GM19025 (cell line): ENCODE data around the gene GZMM.

Experiments used
- ATAC-seq: cut with Tn5 transposase; IDR thresholded peaks from one replicate; pipeline ENCODE4 v1.9.1; 2021; ENCODE audit warnings: mild to moderate bottlenecking, low read depth, moderate library complexity; ENCODE audit not compliant: unreplicated experiment

The GZMM gene

GRCh38 chr19:533364-534058 lies 10.3 kb upstream of the GZMM start:
- ATAC-seq = no peak

DNA sequence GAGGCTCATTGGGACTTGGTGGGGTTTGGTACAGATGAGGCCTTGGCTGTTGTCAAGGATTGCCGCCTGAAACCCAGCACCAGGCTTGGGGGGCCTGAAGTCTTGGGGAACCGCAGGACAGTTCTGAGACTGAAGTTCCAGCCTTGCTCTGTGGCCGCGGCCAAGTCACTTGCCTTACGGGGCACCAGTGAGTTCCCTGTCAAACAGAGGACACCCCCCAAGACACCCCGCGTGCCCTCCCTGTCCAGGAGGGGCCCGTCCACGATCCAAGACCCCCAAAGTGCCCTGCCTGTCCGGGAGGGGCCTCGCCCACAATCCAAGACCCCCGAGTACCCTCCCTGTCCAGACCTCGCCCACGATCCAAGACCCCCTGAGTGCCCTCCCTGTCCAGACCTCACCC lies 9.8 kb upstream of the GZMM start:
- ATAC-seq = no peak

DNA sequence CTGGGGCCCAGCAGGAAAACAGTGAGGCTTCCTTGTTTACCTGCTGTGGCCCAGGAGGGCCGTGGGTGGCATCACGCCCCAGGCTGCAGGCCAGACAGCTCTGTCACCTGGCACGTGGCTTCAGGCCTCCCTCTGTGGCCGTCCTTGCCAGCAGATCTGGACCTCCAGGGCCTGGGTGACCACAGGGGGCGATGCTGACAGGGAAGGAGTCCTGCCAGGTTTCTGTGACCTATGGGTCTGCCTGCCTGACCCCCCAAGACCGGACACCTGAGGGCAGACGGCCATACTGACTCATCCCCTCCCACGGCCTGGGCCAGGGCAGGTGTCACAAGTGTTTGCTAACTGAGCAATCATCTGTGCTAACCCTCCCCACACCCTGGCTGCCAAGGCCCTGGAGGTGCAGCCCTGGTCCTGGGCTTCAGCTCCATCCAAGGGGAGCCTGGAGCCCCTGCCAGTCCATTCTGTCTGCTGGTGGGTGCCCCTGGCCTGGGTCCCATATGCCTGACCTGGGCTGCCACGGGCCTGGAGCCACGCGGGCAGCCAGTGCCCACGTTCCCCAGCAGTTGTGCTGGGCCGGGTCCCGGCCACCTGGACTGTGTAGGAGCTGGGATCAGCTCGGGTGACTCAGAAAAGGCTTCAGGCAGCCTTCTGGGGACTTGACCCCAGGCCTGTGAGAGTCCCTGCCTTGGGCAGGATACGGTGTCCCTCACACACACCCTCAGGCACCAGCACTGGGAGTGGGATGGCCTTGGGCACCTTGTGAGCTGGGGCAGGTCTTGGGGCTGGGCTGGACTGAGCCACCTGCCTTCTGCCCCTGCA lies 8.6 kb upstream of the GZMM start:
- ATAC-seq = no peak

- no peak for ATAC-seq
Measured at GRCh38 chr19:536031-536880, 7.6 kb upstream of the GZMM start.

- no peak for ATAC-seq
Measured at GRCh38 chr19:536881-537404, 6.9 kb upstream of the GZMM start.

- ATAC-seq = no peak
Measured at GRCh38 chr19:538641-539428, 5.0 kb upstream of the GZMM start.

GRCh38 chr19:539429-540030 lies 4.3 kb upstream of the GZMM start:
- no peak for ATAC-seq

DNA sequence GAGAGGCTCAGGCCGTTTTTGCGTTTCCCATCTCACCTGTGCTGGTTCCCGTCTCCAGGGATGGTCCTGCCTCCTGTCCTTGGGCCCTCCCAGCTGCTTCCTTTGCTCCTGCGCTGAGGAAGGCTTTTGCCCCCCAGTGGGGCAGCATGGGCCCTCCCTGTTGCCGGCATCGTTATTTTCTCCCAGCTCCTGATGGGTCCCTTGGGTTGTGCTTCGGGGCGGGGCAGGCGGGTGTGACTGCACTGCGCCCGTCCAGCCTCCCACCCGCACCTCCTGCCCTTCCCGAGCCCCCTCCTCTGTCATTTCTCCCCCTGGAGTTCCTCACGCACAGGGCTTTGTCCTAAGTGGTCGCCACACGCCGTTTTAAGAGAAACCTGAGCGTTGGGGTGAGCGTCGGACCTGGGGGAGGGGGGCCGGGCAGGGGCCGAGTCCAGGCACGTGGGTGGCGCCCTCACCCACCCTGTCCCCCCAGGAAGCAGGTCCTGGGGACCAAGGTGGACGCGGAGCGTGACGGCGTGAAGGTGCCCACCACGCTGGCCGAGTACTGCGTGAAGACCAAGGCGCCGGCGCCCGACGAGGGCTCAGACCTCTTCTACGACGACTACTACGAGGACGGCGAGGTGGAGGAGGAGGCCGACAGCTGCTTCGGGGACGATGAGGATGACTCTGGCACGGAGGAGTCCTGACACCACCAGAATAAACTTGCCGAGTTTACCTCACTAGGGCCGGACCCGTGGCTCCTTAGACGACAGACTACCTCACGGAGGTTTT lies 2.8 kb upstream of the GZMM start:
- ATAC-seq = no peak

DNA sequence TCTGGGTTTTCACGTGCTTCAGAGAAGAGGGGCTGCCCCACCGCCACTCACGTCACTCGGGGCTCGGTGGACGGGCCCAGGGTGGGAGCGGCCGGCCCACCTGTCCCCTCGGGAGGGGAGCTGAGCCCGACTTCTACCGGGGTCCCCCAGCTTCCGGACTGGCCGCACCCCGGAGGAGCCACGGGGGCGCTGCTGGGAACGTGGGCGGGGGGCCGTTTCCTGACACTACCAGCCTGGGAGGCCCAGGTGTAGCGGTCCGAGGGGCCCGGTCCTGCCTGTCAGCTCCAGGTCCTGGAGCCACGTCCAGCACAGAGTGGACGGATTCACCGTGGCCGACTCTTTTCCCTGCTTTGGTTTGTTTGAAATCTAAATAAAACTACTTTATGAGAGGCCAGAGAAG lies 2.2 kb upstream of the GZMM start:
- ATAC-seq = no peak

GRCh38 chr19:542173-542866 lies 1.5 kb upstream of the GZMM start:
- ATAC-seq = no peak

- no peak for ATAC-seq
Measured at GRCh38 chr19:547117-547516, 3.3 kb downstream of the GZMM start.

DNA sequence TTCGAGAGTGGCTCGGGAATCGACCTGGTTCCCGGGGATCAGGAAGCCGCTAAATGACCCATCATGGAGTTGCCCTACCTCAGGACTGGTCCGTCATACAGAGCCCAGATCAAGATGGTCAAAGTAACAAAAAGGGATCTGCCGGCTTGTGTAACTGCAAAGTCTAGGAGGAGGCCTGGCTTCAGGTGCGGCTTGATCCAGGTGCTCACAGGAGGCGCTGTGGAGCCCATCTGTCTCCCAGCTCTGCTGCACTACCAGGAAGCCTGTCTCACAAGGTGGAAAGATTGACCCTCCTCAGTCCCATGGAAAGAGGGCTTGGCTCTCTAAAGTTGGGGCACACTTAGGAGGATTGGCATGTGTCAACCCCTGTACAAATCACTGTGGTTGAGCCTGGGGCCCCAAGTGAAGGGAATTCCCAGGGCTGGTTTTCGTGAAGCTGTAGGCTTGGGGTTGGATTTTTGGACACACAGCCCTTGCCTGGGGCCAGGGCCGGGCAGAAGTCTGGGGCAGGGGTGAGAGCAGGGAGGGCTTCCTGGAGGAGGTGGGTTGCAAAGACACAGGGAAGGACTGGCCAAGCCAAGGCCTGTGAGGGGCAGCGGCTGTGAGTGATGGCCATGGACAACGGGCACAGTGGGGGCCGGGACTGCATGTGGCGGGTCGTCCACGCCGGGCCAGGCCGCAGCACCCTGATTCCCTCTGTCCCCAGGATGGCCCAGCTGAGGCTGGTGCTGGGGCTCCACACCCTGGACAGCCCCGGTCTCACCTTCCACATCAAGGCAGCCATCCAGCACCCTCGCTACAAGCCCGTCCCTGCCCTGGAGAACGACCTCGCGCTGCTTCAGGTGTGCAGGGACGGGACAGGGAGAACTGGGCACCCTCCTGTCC lies 4.2 kb downstream of the GZMM start:
- no peak for ATAC-seq

DNA sequence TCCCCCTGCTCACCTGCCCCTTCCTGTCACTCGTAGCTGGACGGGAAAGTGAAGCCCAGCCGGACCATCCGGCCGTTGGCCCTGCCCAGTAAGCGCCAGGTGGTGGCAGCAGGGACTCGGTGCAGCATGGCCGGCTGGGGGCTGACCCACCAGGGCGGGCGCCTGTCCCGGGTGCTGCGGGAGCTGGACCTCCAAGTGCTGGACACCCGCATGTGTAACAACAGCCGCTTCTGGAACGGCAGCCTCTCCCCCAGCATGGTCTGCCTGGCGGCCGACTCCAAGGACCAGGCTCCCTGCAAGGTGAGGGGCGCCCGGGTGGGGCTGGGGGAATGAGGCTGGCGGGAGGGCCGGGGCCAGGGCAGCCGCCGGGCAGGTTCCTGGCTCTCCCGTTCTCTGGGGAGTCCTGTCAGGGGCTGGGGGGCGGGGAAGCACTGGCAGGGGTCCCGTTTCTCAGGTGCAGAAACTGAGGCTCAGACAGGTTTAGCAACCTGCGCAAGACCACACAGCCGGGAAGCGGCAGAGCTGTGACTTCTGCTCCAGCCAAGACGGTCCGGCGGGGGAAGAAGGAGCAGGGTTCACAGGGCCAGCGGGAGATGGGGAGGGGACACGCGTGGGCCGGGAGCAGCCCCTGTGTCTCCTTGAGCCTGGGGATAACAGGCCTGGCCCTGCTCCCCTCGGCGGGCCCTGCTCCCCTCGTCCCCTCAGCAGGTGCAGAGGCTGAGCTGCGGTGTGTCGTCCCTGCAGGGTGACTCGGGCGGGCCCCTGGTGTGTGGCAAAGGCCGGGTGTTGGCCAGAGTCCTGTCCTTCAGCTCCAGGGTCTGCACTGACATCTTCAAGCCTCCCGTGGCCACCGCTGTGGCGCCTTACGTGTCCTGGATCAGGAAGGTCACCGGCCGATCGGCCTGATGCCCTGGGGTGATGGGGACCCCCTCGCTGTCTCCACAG lies 5.3 kb downstream of the GZMM start:
- ATAC-seq = no peak

DNA sequence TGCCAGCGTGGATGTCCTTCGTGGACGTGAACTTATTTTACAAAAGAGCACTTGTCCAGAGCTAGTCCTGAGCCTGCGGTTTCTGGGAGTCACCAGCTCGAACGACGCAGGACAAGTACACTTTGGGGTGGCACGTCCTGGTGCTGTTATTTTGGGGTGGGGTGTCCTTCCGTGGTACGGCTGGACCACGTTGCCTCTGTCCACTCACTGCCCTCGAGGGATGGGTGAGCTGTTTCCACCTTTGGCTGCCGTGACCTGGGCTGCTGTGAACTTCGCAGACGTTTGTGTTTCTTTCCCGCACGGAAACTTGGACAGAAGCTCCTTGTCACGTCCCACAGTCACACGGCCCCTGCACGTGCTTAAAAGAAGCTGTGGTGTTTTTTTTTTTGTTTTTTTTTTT lies 11.0 kb downstream of the GZMM start:
- ATAC-seq = no peak

DNA sequence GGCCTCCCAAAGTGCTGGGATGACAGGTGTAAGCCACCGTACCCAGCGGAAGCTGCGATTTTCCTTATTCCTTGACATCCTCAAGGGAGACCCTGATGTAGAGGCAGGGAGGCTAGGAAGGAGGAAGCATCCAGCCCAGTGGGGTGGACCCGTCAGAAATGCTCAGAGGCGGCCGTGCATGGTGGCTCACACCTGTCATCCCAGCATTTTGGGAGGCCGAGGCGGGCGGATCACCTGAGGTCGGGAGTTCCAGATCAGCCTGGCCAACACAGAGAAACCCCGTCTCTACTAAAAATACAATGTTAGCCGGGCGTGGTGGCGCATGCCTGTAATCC lies 11.6 kb downstream of the GZMM start:
- no peak for ATAC-seq

DNA sequence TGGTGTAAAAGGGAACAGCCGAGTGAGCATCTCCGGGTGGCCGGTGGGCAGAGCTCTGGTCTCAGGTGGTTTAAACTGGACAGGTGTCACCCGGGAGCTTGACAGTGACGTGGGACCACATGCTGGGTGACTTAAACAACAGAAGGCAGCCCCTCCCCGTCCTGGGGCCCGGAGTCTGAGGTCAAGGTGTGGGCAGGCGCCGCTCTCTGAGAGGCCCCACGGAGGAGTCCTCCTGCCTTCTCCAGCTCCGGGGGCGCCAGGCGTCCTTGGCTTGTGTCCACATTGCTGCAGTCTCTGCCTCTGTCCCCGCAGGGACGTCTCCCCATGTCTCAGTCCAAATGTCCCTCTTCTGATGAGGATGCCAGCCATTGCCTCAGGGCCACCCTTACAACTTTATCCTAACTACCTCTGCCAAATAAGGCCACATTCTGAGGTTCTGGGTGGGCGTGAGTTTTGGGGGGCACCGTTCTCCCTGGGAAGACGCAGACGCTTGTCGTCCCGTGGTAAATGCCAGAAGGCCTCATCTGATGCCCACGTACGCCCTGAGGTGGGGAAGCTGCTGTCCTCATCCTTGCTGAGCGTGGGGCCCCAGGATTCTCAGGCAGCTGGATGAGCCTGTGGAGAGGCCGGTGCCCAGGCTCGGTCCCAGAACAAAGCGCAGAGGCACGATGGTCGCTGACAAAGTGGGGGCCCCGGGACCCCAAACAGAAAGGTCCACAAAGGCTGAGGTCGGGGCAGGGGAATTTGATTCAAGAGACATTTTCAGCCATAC lies 12.9 kb downstream of the GZMM start:
- ATAC-seq = no peak
